Measurements from ENCODE around the gene GATAD2B.

The GATAD2B gene

GRCh38 chr1:153804112-153804511 lies 118.7 kb downstream of the GATAD2B start:
- H3K4ac ChIP-seq (ENCODE audit: low read depth, low read length), result no peak overlapping the region
- H3K4me1 ChIP-seq (ENCODE audit: control insufficient read depth in 1 of 2, insufficient read depth in 2 of 2, low read length in 2 of 2), result no peaks in the 10 kb centered on the region
- no peak for DNase-seq
- no peak overlapping the region for H3K27ac ChIP-seq (ENCODE audit: low read depth, low read length)
- H4K12ac ChIP-seq (ENCODE audit: low read depth, low read length), result no peak overlapping the region
- H3K14ac ChIP-seq (ENCODE audit: low read length), result no peak overlapping the region
- no peak overlapping the region for H2BK5ac ChIP-seq (ENCODE audit: low read depth, low read length, poor library complexity)
- no peak overlapping the region for H3K4me2 ChIP-seq (ENCODE audit: low read length)
- no peak overlapping the region for H2BK120ac ChIP-seq (ENCODE audit: insufficient read depth, low read length, poor library complexity)
- no peaks in the 10 kb centered on the region for H3K9me3 ChIP-seq (ENCODE audit: insufficient read depth, low read depth, low read length)
- H4K91ac ChIP-seq (ENCODE audit: low read depth, low read length), result no peak overlapping the region
- H2AK5ac ChIP-seq (ENCODE audit: low read length), result no peak overlapping the region
- no peak overlapping the region for H4K8ac ChIP-seq (ENCODE audit: low read depth, low read length)
- peaks cover 23 to 41% of the 10 kb centered on the region in 2 experiments for H3K36me3 ChIP-seq (ENCODE audit: control insufficient read depth in 1 of 2, insufficient read depth in 2 of 2, low read length in 2 of 2)
- H3K9ac ChIP-seq (ENCODE audit: low read length), result no peak overlapping the region
- H3K27me3 ChIP-seq (ENCODE audit: insufficient read depth, low read length), result no peaks in the 10 kb centered on the region
- H3K4me3 ChIP-seq (ENCODE audit: low read depth, low read length), result no peak overlapping the region
- H2AFZ ChIP-seq (ENCODE audit: insufficient read depth, low read length, poor library complexity), result no peak overlapping the region
- WGBS (ENCODE audit: extremely low coverage, insufficient coverage, insufficient read length), result no CpG with 5 or more reads among the region's 2 CpGs
- H3K23ac ChIP-seq (ENCODE audit: low read length), result no peak overlapping the region
- no peaks in the 10 kb centered on the region for H3K79me2 ChIP-seq (ENCODE audit: control insufficient read depth, insufficient read depth, low read length, poor library complexity)
- H3K18ac ChIP-seq (ENCODE audit: low read length), result no peak overlapping the region
- H3K79me1 ChIP-seq (ENCODE audit: low read length), result no peaks in the 10 kb centered on the region
- H2BK12ac ChIP-seq (ENCODE audit: low read length), result no peak overlapping the region

GRCh38 chr1:153803470-153804056 lies 119.2 kb downstream of the GATAD2B start:
- H3K4me3 ChIP-seq (ENCODE audit: low read depth, low read length), result no peak overlapping the region
- H3K9ac ChIP-seq (ENCODE audit: low read length), result no peak overlapping the region
- no peak for DNase-seq

GRCh38 chr1:153801786-153802697 lies 120.7 kb downstream of the GATAD2B start:
- H3K9me3 ChIP-seq (ENCODE audit: insufficient read depth, low read depth, low read length), result no peaks in the 10 kb centered on the region
- no peak for DNase-seq
- H3K18ac ChIP-seq (ENCODE audit: low read length), result no peak overlapping the region
- no peak overlapping the region for H2BK120ac ChIP-seq (ENCODE audit: insufficient read depth, low read length, poor library complexity)
- H4K91ac ChIP-seq (ENCODE audit: low read depth, low read length), result no peak overlapping the region
- no peaks in the 10 kb centered on the region for H3K79me1 ChIP-seq (ENCODE audit: low read length)
- no peak overlapping the region for H3K4me3 ChIP-seq (ENCODE audit: low read depth, low read length)
- H4K8ac ChIP-seq (ENCODE audit: low read depth, low read length), result no peak overlapping the region
- H2BK12ac ChIP-seq (ENCODE audit: low read length), result no peak overlapping the region
- H3K4me2 ChIP-seq (ENCODE audit: low read length), result no peak overlapping the region
- H4K12ac ChIP-seq (ENCODE audit: low read depth, low read length), result peak overlapping the region; percentile 31
- no peaks in the 10 kb centered on the region for H3K4me1 ChIP-seq (ENCODE audit: control insufficient read depth in 1 of 2, insufficient read depth in 2 of 2, low read length in 2 of 2)
- H3K14ac ChIP-seq (ENCODE audit: low read length), result no peak overlapping the region
- WGBS (ENCODE audit: extremely low coverage, insufficient coverage, insufficient read length), result no CpG with 5 or more reads among the region's 7 CpGs
- H3K36me3 ChIP-seq (ENCODE audit: control insufficient read depth in 1 of 2, insufficient read depth in 2 of 2, low read length in 2 of 2), result peaks cover 18 to 24% of the 10 kb centered on the region in 2 experiments
- H2AFZ ChIP-seq (ENCODE audit: insufficient read depth, low read length, poor library complexity), result no peak overlapping the region
- no peak overlapping the region for H2BK5ac ChIP-seq (ENCODE audit: low read depth, low read length, poor library complexity)
- no peak overlapping the region for H2AK5ac ChIP-seq (ENCODE audit: low read length)
- no peaks in the 10 kb centered on the region for H3K79me2 ChIP-seq (ENCODE audit: control insufficient read depth, insufficient read depth, low read length, poor library complexity)
- no peak overlapping the region for H3K23ac ChIP-seq (ENCODE audit: low read length)
- no peaks in the 10 kb centered on the region for H3K27me3 ChIP-seq (ENCODE audit: insufficient read depth, low read length)
- H3K4ac ChIP-seq (ENCODE audit: low read depth, low read length), result no peak overlapping the region
- H3K27ac ChIP-seq (ENCODE audit: low read depth, low read length), result no peak overlapping the region
- no peak overlapping the region for H3K9ac ChIP-seq (ENCODE audit: low read length)

More at GRCh38 chr1:153803470-153804056, 119.2 kb downstream of the GATAD2B start:
- H3K79me2 ChIP-seq (ENCODE audit: control insufficient read depth, insufficient read depth, low read length, poor library complexity), result no peaks in the 10 kb centered on the region
- no peak overlapping the region for H3K23ac ChIP-seq (ENCODE audit: low read length)
- H2BK120ac ChIP-seq (ENCODE audit: insufficient read depth, low read length, poor library complexity), result no peak overlapping the region
- H3K4ac ChIP-seq (ENCODE audit: low read depth, low read length), result no peak overlapping the region
- H3K27me3 ChIP-seq (ENCODE audit: insufficient read depth, low read length), result no peaks in the 10 kb centered on the region
- no peak overlapping the region for H2BK5ac ChIP-seq (ENCODE audit: low read depth, low read length, poor library complexity)
- H4K12ac ChIP-seq (ENCODE audit: low read depth, low read length), result no peak overlapping the region
- no peaks in the 10 kb centered on the region for H3K79me1 ChIP-seq (ENCODE audit: low read length)
- H3K4me2 ChIP-seq (ENCODE audit: low read length), result no peak overlapping the region
- no peak overlapping the region for H3K27ac ChIP-seq (ENCODE audit: low read depth, low read length)
- no peak overlapping the region for H2AFZ ChIP-seq (ENCODE audit: insufficient read depth, low read length, poor library complexity)
- H3K14ac ChIP-seq (ENCODE audit: low read length), result no peak overlapping the region
- no peak overlapping the region for H2AK5ac ChIP-seq (ENCODE audit: low read length)
- H2BK12ac ChIP-seq (ENCODE audit: low read length), result no peak overlapping the region
- H3K4me1 ChIP-seq (ENCODE audit: control insufficient read depth in 1 of 2, insufficient read depth in 2 of 2, low read length in 2 of 2), result no peaks in the 10 kb centered on the region
- no peak overlapping the region for H3K18ac ChIP-seq (ENCODE audit: low read length)
- H4K91ac ChIP-seq (ENCODE audit: low read depth, low read length), result no peak overlapping the region
- no peaks in the 10 kb centered on the region for H3K9me3 ChIP-seq (ENCODE audit: insufficient read depth, low read depth, low read length)
- H4K8ac ChIP-seq (ENCODE audit: low read depth, low read length), result no peak overlapping the region
- WGBS (ENCODE audit: extremely low coverage, insufficient coverage, insufficient read length), result no CpG with 5 or more reads among the region's 3 CpGs
- peaks cover 23 to 36% of the 10 kb centered on the region in 2 experiments for H3K36me3 ChIP-seq (ENCODE audit: control insufficient read depth in 1 of 2, insufficient read depth in 2 of 2, low read length in 2 of 2)

- no peak overlapping the region for H4K91ac ChIP-seq (ENCODE audit: low read depth, low read length)
- H3K4me1 ChIP-seq (ENCODE audit: control insufficient read depth in 1 of 2, insufficient read depth in 2 of 2, low read length in 2 of 2), result no peaks in the 10 kb centered on the region
- H3K79me2 ChIP-seq (ENCODE audit: control insufficient read depth, insufficient read depth, low read length, poor library complexity), result no peaks in the 10 kb centered on the region
- H3K27me3 ChIP-seq (ENCODE audit: insufficient read depth, low read length), result no peaks in the 10 kb centered on the region
- no peak overlapping the region for H3K18ac ChIP-seq (ENCODE audit: low read length)
- no peak overlapping the region for H3K23ac ChIP-seq (ENCODE audit: low read length)
- H2AFZ ChIP-seq (ENCODE audit: insufficient read depth, low read length, poor library complexity), result no peak overlapping the region
- H3K4ac ChIP-seq (ENCODE audit: low read depth, low read length), result no peak overlapping the region
- no peak overlapping the region for H2AK5ac ChIP-seq (ENCODE audit: low read length)
- H3K27ac ChIP-seq (ENCODE audit: low read depth, low read length), result no peak overlapping the region
- no peak overlapping the region for H2BK120ac ChIP-seq (ENCODE audit: insufficient read depth, low read length, poor library complexity)
- H3K9ac ChIP-seq (ENCODE audit: low read length), result no peak overlapping the region
- no peaks in the 10 kb centered on the region for H3K79me1 ChIP-seq (ENCODE audit: low read length)
- no peak overlapping the region for H3K4me2 ChIP-seq (ENCODE audit: low read length)
- H3K36me3 ChIP-seq (ENCODE audit: control insufficient read depth in 1 of 2, insufficient read depth in 2 of 2, low read length in 2 of 2), result peaks cover 18 to 23% of the 10 kb centered on the region in 2 experiments
- WGBS (ENCODE audit: extremely low coverage, insufficient coverage, insufficient read length), result no CpG with 5 or more reads among the region's 6 CpGs
- no peaks in the 10 kb centered on the region for H3K9me3 ChIP-seq (ENCODE audit: insufficient read depth, low read depth, low read length)
- DNase-seq, result no peak
- H3K14ac ChIP-seq (ENCODE audit: low read length), result no peak overlapping the region
- H2BK12ac ChIP-seq (ENCODE audit: low read length), result no peak overlapping the region
- H4K8ac ChIP-seq (ENCODE audit: low read depth, low read length), result no peak overlapping the region
- H2BK5ac ChIP-seq (ENCODE audit: low read depth, low read length, poor library complexity), result no peak overlapping the region
- H3K4me3 ChIP-seq (ENCODE audit: low read depth, low read length), result peak overlapping the region; percentile 51
- H4K12ac ChIP-seq (ENCODE audit: low read depth, low read length), result no peak overlapping the region
Observed at GRCh38 chr1:153801028-153801625, 121.6 kb downstream of the GATAD2B start.

Data from trophoblast cell (in vitro differentiated cells and primary cell).